Left lobe of liver (tissue), 2 donors: ENCODE measurements around the gene AK6. TPM values are rescaled to one million over a fixed set of nuclear protein-coding genes. Genes with fewer than 3 reads are reported as not detected.
"Not testable (repeated sequence)": the region's sequence is repeated elsewhere in the genome, so short reads cannot be mapped to it uniquely, and the experiment has no call there.

Experiments
- ATAC-seq: fragments of 200-7000 bp; cut with Tn5 transposase; one replicate; pipeline ENCODE4 v1.9.1; 2020; ENCODE audit warnings: mild to moderate bottlenecking, moderate library complexity
- DNase-seq: peaks from one replicate; pipeline ENCODE4 v3.0.0-alpha.2; 2020; ENCODE audit warnings: low spot score
- total RNA-seq: library from RNA; stranded (reverse); gene quantifications from one replicate; pipeline ENCODE4 v1.2.1, GENCODE V29; 2021
- donor health status: DM: no; HTN: no; CAD: no; lungs with moderate emphysema.
- donor health status: DM: no; HTN: yes; CAD: no.

AK6 gene
- total RNA-seq, result 18.8 TPM

GRCh38 chr5:69369340-69370121 lies at the start of gene AK6, which contains the start of the genes RAD17 and TAF9:
Gene AK6 (minus strand): TSS chr5:69369520. CDS start chr5:69369490, 30 bp downstream.
Gene RAD17 (plus strand): TSS chr5:69369818. CDS start chr5:69372209, 2,391 bp downstream.
Gene TAF9 (minus strand): TSS chr5:69369520. CDS start chr5:69365737, 3,783 bp downstream.
- DNase-seq (peak; percentile 97), ATAC-seq (peak; percentile 97)

- ATAC-seq, result no peak
- DNase-seq, result no peak
Measured at GRCh38 chr5:69418554-69418953, 49.2 kb upstream of the AK6 start.

GRCh38 chr5:69416699-69417098 lies 47.4 kb upstream of the AK6 start:
- ATAC-seq (no peak), DNase-seq (no peak)

- ATAC-seq (no peak), DNase-seq (no peak)
Measured at GRCh38 chr5:69416180-69416579, 46.9 kb upstream of the AK6 start.

- ATAC-seq, result peak; percentile 56
- DNase-seq, result peak; percentile 55
Measured at GRCh38 chr5:69415584-69415958, 46.3 kb upstream of the AK6 start.

GRCh38 chr5:69414885-69415583 lies 45.7 kb upstream of the AK6 start, which contains the start of gene MARVELD2:
Gene MARVELD2 (plus strand): TSS chr5:69415116. CDS start chr5:69419386, 4,270 bp downstream.
- peak; percentile 96 for ATAC-seq
- peak; percentile 96 for DNase-seq

GRCh38 chr5:69404659-69405330 lies 35.5 kb upstream of the AK6 start:
- DNase-seq (no peak), ATAC-seq (no peak)

- DNase-seq (no peak), ATAC-seq (no peak)
Measured at GRCh38 chr5:69378376-69378775, 9.1 kb upstream of the AK6 start.

GRCh38 chr5:69374911-69375446 lies 5.7 kb upstream of the AK6 start:
- ATAC-seq (no peak), DNase-seq (no peak)

- no peak for ATAC-seq
- DNase-seq, result no peak
Measured at GRCh38 chr5:69372394-69372793, 3.1 kb upstream of the AK6 start.

- ATAC-seq, DNase-seq: not testable (repeated sequence)
Measured at GRCh38 chr5:69370335-69370734, 1.0 kb upstream of the AK6 start.

- peak; percentile 65 for ATAC-seq
- no peak for DNase-seq
Measured at GRCh38 chr5:69368458-69369339, 621 bp downstream of the AK6 start.

GRCh38 chr5:69367697-69368279 lies 1.5 kb downstream of the AK6 start:
- DNase-seq (no peak), ATAC-seq (no peak)

- DNase-seq (no peak), ATAC-seq (no peak)
Measured at GRCh38 chr5:69364850-69365249, 4.5 kb downstream of the AK6 start.

- ATAC-seq (no peak), DNase-seq (no peak)
Measured at GRCh38 chr5:69364414-69364813, 4.9 kb downstream of the AK6 start.

GRCh38 chr5:69360442-69360841 lies 8.9 kb downstream of the AK6 start:
- DNase-seq (no peak), ATAC-seq (no peak)

- no peak for ATAC-seq
Measured at GRCh38 chr5:69359699-69360098, 9.6 kb downstream of the AK6 start.

GRCh38 chr5:69350664-69351063 lies 18.7 kb downstream of the AK6 start:
- ATAC-seq (no peak), DNase-seq (no peak)

More at GRCh38 chr5:69359699-69360098, 9.6 kb downstream of the AK6 start:
- DNase-seq, result no peak

GRCh38 chr5:69343083-69343482 lies 26.2 kb downstream of the AK6 start:
- DNase-seq (no peak), ATAC-seq (no peak)
